ENCODE measurements around the gene M1AP. TPM values are rescaled to one million over a fixed set of nuclear protein-coding genes. Genes with fewer than 3 reads are reported as not detected.

Gene M1AP
- total RNA-seq, 2 experiments from 2014 or later = not detected

DNA sequence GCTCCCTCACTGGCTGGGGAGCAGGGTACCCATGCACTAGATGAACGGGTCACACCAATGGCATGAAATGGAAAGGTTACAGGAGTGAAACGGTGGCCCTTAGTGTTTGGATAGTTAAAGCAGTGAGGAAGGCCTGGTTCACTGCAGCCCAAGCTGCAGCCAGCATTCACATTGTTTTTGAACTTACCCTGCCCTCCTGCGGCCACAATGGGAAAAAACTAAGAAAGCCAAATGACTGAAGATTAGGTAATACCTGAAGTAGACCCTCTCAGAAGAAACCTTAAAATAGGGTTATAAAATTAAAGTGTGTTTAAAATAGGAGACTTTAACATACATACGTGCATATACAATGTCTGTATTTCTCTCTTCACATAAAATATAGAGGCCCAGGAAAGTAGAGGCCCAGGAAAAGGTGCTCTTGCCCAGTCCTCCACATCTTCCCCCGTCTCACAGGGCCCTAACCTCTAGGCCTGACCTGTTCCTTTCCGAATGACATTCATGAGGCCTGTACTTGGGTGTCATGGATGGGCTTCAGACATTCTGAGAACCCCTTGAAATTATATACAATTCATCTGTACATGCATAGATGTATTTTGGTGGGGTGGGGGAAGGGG is 60.4 kb downstream of the M1AP start:
- H3K27ac Mint-ChIP-seq = no peak overlapping the region
- peaks cover 25% of the 10 kb centered on the region for H3K4me1 Mint-ChIP-seq (ENCODE audit: low read depth)
- peaks cover 15% of the 10 kb centered on the region for H3K27me3 Mint-ChIP-seq (ENCODE audit: low read depth)
- H3K4me3 Mint-ChIP-seq = no peak overlapping the region
- DNase-seq (peak; percentile 77), ATAC-seq (peak; percentile 81)
- no peaks in the 10 kb centered on the region for H3K36me3 Mint-ChIP-seq (ENCODE audit: low read depth)
- H3K9me3 Mint-ChIP-seq (ENCODE audit: insufficient read depth) = no peaks in the 10 kb centered on the region
- ChIA-PET POLR2A (interaction anchor here (1.8 kb wide), 1 partner anchor 33 kb away, joined by 4 read pairs; no protein-coding TSS in a partner anchor), CTCF (interaction anchor here (0.7 to 9.2 kb wide), 30 partner anchors 12 to 763 kb away, joined by 3 to 231 read pairs (median 7); partner anchors contain the start of genes AUP1, CCDC142, DQX1 and HTRA2)

DNA sequence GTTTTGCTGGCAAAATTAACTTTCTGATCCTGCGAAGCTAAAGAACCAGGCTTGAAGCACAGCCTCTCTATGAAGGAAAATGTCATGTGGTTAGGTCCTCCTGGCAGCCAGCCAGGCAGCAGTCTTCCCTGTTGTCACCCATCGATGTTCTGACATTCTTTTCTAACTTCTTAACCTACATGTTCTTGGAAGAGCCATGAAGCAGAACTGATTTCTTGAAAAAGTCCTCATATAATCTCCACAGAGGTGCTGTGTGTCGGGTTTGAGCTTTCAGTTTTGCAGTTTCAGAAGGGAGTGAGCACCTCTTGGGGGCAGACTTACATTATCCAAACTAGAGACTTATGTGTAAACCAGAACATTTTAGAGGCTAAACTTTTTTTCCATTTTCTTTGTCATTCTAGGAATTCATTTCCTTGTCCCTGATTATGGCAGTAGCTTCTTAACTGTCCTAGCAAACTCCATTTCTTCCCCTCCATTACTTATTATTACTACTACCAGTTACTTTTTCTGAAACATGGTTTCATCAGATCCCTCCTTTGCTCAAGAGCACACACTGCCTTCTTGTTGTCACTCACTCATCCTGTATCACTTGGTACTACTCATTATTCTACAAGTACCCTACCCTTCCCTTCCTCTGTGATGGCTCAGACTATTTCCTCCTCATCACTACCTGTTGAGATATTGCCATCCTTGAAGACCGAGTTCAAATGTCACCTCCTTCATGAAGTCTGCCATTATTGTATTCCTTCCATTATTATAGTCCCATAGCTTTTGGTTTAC is 62.5 kb downstream of the M1AP start:
- POLR2A ChIA-PET = interaction anchor here (0.6 to 2.3 kb wide), 11 partner anchors 10 to 131 kb away, joined by 3 to 7 read pairs (median 3); partner anchors contain the start of genes AUP1, CCDC142, HTRA2 and INO80B
- DNase-seq (peak; percentile 38), ATAC-seq (peak; percentile 62)
- Mint-ChIP-seq H3K4me3 (peak overlapping the region; percentile 47), H3K36me3 (ENCODE audit: low read depth) (no peaks in the 10 kb centered on the region), H3K4me1 (ENCODE audit: low read depth) (peaks cover 25% of the 10 kb centered on the region), H3K27me3 (ENCODE audit: low read depth) (peaks cover 11% of the 10 kb centered on the region), H3K27ac (peak overlapping the region; percentile 71), H3K9me3 (ENCODE audit: insufficient read depth) (no peaks in the 10 kb centered on the region)
- CTCF ChIA-PET = interaction anchor here (0.7 to 9.2 kb wide), 28 partner anchors 14 to 380 kb away, joined by 3 to 231 read pairs (median 5); partner anchors contain the start of genes AUP1, CCDC142, DQX1 and HTRA2

GRCh38 chr2:74584088-74584645 is 64.0 kb downstream of the M1AP start:
- ATAC-seq (no peak), DNase-seq (no peak)
- Mint-ChIP-seq H3K9me3 (ENCODE audit: insufficient read depth) (no peaks in the 10 kb centered on the region), H3K27me3 (ENCODE audit: low read depth) (peaks cover 15% of the 10 kb centered on the region), H3K27ac (no peak overlapping the region), H3K36me3 (ENCODE audit: low read depth) (no peaks in the 10 kb centered on the region), H3K4me1 (ENCODE audit: low read depth) (peaks cover 25% of the 10 kb centered on the region), H3K4me3 (no peak overlapping the region)
- CTCF ChIA-PET = interaction anchor here (0.8 to 9.2 kb wide), 12 partner anchors 13 to 334 kb away, joined by 3 to 231 read pairs (median 23); partner anchors contain the start of genes CCDC142, LBX2, PCGF1 and TTC31
- POLR2A ChIA-PET = interaction anchor here (2.3 kb wide), 1 partner anchor 55 kb away, joined by 7 read pairs; the partner anchor contains the start of genes AUP1 and HTRA2

DNA sequence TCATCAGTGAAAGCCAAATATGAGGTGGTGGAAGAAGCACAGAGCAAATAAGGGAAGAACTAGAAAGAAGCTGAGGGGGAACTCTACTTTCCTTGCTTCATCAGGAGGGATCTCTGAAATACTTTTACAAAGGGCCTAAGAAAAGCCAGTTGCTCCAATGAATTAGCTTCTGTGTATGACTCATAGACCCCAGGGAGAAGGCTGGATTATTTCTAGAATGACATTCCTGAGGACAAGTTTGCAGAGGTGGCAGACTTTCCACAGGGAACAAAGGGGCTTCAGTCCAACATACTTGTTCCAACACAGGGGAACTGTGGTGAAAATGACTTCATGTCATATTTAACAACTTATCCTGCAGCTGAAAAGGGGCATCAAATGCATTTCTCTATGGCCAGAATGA is 64.6 kb downstream of the M1AP start:
- Mint-ChIP-seq H3K36me3 (ENCODE audit: low read depth) (no peaks in the 10 kb centered on the region), H3K9me3 (ENCODE audit: insufficient read depth) (no peaks in the 10 kb centered on the region), H3K27ac (no peak overlapping the region), H3K4me3 (no peak overlapping the region), H3K27me3 (ENCODE audit: low read depth) (peaks cover 10% of the 10 kb centered on the region), H3K4me1 (ENCODE audit: low read depth) (peaks cover 25% of the 10 kb centered on the region)
- ChIA-PET CTCF (interaction anchor here (0.8 to 9.2 kb wide), 7 partner anchors 12 to 101 kb away, joined by 3 to 231 read pairs (median 43); partner anchors contain the start of genes CCDC142, PCGF1 and TTC31), POLR2A (interaction anchor here (0.9 kb wide), 1 partner anchor 52 kb away, joined by 3 read pairs; no protein-coding TSS in a partner anchor)
- DNase-seq = no peak
- no peak for ATAC-seq

DNA sequence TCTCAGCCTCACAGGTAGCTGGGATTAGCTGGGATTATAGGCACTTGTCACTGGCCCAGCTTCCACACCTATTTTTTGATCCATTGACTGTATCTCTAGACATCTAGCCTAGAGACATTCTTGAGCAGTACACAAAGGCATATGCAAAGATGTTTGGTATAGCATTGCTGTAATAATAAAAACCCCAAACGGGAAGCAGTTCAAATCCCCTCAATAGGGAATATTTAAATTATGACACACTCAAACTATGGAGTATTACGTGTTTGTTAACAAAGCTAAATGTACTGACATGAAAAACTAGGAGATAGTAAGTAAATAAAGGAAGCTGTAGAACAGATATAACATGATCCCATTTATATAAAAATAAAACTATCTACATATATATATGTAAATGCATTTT is 65.9 kb downstream of the M1AP start:
- Mint-ChIP-seq H3K4me1 (ENCODE audit: low read depth) (peaks cover 29% of the 10 kb centered on the region), H3K27ac (no peak overlapping the region), H3K36me3 (ENCODE audit: low read depth) (no peaks in the 10 kb centered on the region), H3K4me3 (no peak overlapping the region), H3K27me3 (ENCODE audit: low read depth) (peaks cover 10% of the 10 kb centered on the region), H3K9me3 (ENCODE audit: insufficient read depth) (no peaks in the 10 kb centered on the region)
- ChIA-PET CTCF (interaction anchor here (1.0 to 8.7 kb wide), 3 partner anchors 11 to 99 kb away, joined by 3 to 231 read pairs (median 3); partner anchors contain the start of genes CCDC142 and TTC31), POLR2A (no interaction called here)
- ATAC-seq (no peak), DNase-seq (no peak)

GRCh38 chr2:74581463-74581862 is 66.7 kb downstream of the M1AP start:
- ChIA-PET CTCF (interaction anchor here (8.7 kb wide), 1 partner anchor 10 kb away, joined by 231 read pairs; no protein-coding TSS in a partner anchor), POLR2A (no interaction called here)
- Mint-ChIP-seq H3K27ac (no peak overlapping the region), H3K27me3 (ENCODE audit: low read depth) (peaks cover 10% of the 10 kb centered on the region), H3K4me3 (no peak overlapping the region), H3K36me3 (ENCODE audit: low read depth) (no peaks in the 10 kb centered on the region), H3K9me3 (ENCODE audit: insufficient read depth) (no peaks in the 10 kb centered on the region), H3K4me1 (ENCODE audit: low read depth) (peaks cover 35% of the 10 kb centered on the region)
- ATAC-seq (no peak), DNase-seq (no peak)

GRCh38 chr2:74578408-74578807 is 69.7 kb downstream of the M1AP start:
- Mint-ChIP-seq H3K27me3 (ENCODE audit: low read depth) (peaks cover 10% of the 10 kb centered on the region), H3K9me3 (ENCODE audit: insufficient read depth) (no peaks in the 10 kb centered on the region), H3K27ac (no peak overlapping the region), H3K4me3 (no peak overlapping the region), H3K4me1 (ENCODE audit: low read depth) (peaks cover 32% of the 10 kb centered on the region), H3K36me3 (ENCODE audit: low read depth) (peaks cover 5% of the 10 kb centered on the region)
- ChIA-PET CTCF (interaction anchor here (1.3 to 16.0 kb wide), 4 partner anchors 7 to 79 kb away, joined by 3 to 231 read pairs (median 4); partner anchors contain the start of gene LBX2), POLR2A (no interaction called here)
- ATAC-seq = no peak
- DNase-seq = no peak

DNA sequence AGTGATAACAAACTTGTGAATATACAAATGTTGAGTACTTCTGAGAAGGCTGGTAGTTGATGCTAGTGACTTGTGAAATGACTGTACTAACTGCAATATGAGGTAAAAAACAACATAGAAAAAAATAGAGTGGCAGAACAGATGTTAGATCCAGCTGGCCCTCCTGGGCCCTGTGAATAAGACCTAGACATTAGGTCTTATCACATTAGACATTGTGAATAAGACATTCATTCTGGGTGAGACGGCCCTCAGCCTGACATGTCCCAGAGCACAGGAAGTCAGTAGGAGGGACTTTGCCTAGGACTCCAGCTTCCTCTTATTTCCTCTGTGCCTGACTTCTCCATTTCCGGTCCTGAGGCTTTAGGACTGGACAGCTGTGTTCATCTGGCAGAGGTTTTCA is 70.7 kb downstream of the M1AP start:
- Mint-ChIP-seq H3K4me1 (ENCODE audit: low read depth) (peaks cover 32% of the 10 kb centered on the region), H3K27me3 (ENCODE audit: low read depth) (peaks cover 7% of the 10 kb centered on the region), H3K36me3 (ENCODE audit: low read depth) (peaks cover 5% of the 10 kb centered on the region), H3K9me3 (ENCODE audit: insufficient read depth) (no peaks in the 10 kb centered on the region), H3K27ac (no peak overlapping the region), H3K4me3 (no peak overlapping the region)
- ChIA-PET CTCF (interaction anchor here (0.7 to 16.0 kb wide), 6 partner anchors 8 to 95 kb away, joined by 3 to 231 read pairs (median 4); partner anchors contain the start of genes CCDC142, LBX2 and TTC31), POLR2A (interaction anchor here (1.2 to 1.9 kb wide), 2 partner anchors 26 to 47 kb away, joined by 4 to 5 read pairs; no protein-coding TSS in a partner anchor)
- no peak for DNase-seq
- ATAC-seq = no peak

DNA sequence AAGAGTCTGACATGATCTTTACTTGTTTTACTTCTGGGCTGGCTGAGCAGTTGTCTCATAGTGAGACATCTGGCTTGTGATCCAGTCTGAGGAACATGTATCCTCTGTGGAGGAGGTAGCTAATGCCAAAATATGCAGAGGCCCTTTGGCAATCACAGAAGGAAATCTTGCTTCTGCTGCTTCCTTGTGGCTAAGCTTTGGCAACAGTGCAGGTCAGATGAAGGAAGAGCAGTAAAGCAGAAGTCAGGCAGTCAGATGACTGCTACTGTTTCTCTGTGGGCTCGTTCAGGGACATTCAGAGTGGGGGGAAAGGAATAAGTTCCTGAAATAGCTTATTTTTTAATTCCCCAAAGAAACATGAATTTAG is 71.3 kb downstream of the M1AP start:
- Mint-ChIP-seq H3K4me3 (no peak overlapping the region), H3K36me3 (ENCODE audit: low read depth) (peaks cover 5% of the 10 kb centered on the region), H3K4me1 (ENCODE audit: low read depth) (peaks cover 32% of the 10 kb centered on the region), H3K27me3 (ENCODE audit: low read depth) (peaks cover 7% of the 10 kb centered on the region), H3K9me3 (ENCODE audit: insufficient read depth) (no peaks in the 10 kb centered on the region), H3K27ac (no peak overlapping the region)
- CTCF ChIA-PET = interaction anchor here (0.7 to 16.0 kb wide), 7 partner anchors 9 to 94 kb away, joined by 3 to 231 read pairs (median 3); partner anchors contain the start of genes CCDC142, LBX2 and TTC31
- ATAC-seq = no peak
- no peak for DNase-seq
- POLR2A ChIA-PET = interaction anchor here (1.2 to 1.9 kb wide), 2 partner anchors 26 to 46 kb away, joined by 4 to 5 read pairs; no protein-coding TSS in a partner anchor

DNA sequence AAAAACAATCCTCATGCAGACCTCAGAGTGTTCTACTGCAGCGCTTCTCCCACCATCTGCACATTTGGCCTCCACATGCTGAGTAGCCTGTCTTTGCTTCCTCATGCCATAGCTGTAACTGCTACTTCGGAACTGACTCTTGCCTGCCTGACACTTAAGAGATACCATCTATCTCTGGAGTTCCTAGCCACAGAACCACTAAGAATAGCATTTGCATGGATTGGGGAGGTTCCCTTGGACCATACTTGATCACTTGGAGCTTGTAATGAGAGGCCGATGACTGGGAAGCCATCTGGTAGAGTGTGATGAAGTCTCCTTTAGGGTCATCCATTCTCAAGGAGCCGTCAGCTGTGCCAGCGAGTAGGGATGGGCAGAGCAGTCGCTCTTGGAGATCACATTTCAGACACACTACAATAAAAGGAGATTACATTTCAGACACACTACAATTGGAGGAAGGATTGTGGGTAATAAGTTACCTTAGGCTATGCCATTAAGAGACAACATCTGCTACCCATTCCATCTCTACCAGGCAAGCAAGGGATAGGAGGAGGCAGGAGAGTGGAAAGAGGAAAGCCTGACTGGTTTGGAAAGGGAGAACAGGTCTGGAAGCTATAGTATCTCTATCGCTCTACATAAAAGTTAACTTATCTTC is 71.8 kb downstream of the M1AP start:
- ChIA-PET CTCF (interaction anchor here (1.0 to 16.0 kb wide), 5 partner anchors 9 to 94 kb away, joined by 3 to 231 read pairs (median 3); partner anchors contain the start of genes CCDC142 and TTC31), POLR2A (interaction anchor here (0.8 to 1.9 kb wide), 3 partner anchors 25 to 78 kb away, joined by 4 to 5 read pairs (median 4); no protein-coding TSS in a partner anchor)
- Mint-ChIP-seq H3K27me3 (ENCODE audit: low read depth) (peaks cover 7% of the 10 kb centered on the region), H3K4me3 (no peak overlapping the region), H3K36me3 (ENCODE audit: low read depth) (peaks cover 5% of the 10 kb centered on the region), H3K4me1 (ENCODE audit: low read depth) (peaks cover 32% of the 10 kb centered on the region), H3K9me3 (ENCODE audit: insufficient read depth) (no peaks in the 10 kb centered on the region), H3K27ac (no peak overlapping the region)
- no peak for ATAC-seq
- no peak for DNase-seq
